Stimulated activated CD4-positive, alpha-beta T cell treated with anti-CD3 and anti-CD28 coated beads, Interleukin-12 subunit alpha, Interleukin-12 subunit beta, amount 100 ng/mL, for 24 hours (primary cell): ENCODE data around the gene DDX1.
A peak's percentile ranks its signal among the peaks of the same experiment; 100 is the strongest.

ENCODE experiments used
- DNase-seq, 2 experiments: peaks; one replicate each; pipeline ENCODE4 v3.0.0-alpha.2; 2020; ENCODE audit warnings: low read depth in 2 of 2

Gene DDX1

DNA sequence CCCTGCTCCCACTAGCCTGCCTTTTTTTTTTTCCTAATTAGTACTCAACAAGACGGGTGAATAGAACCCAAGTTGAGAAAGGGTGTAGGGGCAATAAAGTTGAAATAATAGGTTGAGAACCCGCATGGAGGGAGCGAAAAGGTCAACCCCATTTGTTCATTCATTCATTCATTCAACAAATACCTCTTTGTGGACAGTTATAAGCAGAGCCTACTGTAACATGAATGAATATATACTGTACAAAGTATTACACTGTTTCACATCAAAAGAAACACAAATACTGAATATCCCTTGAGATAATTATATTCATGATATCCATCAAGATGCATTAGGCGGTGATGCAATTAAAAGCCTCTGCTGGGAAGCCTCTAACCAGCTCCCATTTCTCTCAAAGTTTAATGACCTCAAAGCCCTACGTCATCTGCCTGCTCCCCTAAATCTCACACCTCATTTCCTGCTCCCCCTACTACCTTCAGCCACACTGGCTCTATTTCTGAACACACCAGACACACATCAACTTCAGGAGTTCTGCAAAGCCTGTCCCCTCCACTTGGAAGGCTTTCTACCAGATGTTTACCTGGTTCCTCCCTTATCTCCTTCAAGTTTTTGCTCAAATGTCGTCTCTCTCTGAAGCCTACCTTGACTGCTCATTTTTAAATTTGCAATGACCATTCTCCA, 29.2 kb upstream of the DDX1 start:
- no peak for DNase-seq

DNA sequence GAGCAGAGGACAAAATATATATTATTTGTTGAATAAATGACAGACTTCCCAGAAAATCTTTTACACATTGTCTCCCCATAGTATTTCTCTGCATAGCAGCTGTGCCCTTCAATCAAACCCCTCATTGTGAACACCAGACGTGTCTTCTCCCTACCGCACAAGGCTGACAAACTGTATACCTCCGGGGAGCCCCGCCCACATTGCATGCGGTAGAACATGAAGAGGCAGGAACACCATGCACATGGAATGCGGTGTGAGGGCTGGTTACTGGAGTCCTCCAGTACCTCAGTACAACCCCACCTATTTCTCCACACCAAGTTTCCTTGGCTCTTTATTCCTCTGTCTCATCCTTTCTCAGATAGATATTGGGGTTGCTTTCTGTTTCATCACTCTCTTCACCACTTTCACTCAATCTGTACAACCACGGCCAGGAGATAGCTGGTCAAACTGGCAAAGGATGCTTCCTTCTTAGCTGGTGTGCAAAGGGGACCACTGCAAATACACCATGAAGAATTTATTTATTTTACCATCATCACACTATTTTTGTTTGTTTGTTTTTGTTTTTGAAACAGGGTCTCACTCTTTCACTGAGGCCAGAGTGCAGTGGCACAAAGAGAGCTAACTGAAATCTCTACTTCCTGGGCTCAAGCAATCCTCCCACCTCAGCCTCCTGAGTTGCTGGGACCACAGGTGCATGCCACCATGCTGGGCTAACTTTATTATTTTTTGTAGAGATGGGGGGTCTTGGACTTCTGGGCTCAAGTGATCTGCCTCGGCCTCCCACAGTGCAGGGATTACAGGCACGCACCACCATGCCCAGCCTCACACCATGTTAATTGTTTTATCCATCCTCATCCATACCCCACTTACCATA, 28.2 kb upstream of the DDX1 start:
- DNase-seq = no peak

DNA sequence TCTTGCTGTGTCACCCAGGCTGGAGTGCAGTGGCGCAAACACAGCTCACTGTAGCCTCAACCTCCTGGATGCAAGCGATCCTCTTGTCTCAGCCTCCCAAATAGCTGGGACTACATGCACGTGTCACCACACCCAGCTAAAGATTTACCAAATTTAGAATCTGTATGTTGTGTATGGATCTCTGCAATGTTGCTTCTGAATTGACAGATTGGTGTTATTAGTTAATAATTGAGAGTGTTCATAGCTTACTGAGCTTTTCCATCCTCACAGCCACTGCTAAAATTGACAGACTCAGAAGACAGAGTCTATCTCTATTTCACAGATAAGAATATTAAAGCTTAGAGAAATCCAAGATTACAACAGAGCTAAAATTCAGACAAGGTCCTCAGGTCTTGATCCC, 26.3 kb upstream of the DDX1 start:
- DNase-seq = no peak

DNA sequence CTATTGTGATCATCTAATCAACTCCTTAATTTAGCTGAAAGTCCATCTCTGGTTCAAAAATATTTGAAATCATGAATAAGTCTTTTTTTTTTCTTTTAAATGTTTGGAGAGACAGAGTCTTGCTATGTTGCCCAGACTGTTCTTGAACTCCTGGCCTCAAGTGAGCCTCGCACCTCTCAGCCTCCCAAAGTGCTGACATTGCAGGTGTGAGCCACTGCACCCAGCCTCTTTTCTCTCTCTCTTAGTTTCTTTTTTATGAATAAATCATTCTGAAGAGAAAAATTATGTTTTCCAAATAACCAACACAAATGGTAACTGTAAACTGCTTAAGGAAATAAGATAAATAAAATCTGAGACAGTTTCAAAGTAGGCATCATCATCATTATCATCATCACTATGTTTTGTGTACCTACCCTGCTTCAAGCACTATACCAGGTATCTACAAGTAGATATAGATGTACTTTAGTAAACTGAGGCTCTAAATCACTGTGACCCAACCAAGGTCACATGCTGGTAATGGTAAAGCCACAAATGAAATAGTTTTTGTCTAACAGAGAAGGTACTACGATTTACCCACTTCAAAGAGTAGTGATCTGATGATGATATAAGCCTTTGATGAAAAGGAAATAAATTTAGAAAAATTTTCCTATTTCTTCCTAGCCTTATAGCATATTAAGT, 25.5 kb upstream of the DDX1 start:
- no peak for DNase-seq

DNA sequence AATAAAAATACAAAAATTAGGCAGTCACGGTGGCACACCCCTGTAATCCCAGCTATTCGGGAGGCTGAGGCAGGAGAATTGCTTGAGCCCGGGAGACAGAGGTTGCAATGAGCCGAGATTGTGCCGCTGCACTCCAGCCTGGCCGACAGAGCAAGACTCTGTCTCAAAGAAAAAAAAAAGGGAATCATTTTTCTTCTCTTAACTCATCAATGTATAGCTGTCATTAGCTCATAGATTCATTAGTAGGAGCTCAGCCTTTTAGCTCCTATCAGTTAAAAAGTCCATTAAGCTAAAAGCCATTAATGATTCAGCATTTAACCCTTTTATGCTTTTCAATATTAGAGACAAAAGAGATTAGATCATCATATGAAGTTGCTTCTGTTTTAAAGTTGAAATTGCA, 24.8 kb upstream of the DDX1 start:
- DNase-seq = no peak

DNA sequence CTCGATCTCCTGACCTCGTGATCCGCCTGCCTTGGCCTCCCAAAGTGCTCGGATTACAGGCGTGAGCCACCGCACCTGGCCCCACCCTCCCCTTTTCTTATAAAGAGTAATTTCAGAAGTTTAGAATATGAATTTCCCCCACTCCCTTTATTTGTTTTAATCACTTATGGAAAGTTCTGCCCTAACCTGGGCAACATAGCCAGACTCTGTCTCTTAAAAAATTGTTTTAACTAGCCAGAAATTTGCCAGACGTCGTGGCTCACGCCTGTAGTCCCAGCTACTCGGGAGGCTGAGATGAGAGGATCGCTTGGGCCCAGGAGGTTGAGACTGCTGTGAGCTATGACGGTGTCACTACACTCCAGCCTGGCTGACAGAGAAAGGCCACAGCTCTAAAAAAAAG, 22.8 kb upstream of the DDX1 start:
- no peak for DNase-seq

DNA sequence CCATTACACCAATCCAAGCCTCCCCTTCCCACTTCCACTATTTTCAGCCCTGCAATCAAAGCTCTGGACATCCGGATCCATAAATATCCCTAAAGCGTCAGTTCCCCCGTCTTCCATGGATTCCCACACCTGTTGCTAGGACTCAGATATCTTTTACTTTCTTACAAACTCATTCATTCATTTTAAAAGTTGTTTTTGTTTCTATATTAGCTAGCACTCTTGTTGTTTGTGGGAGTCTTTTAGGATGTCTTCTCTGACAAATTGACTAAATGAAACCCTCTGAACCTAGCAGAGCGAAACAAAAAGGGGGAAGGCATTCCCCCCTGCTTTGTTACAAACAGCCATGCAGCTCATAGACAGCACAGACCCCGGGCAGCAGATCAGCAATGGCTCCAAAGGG, 21.6 kb upstream of the DDX1 start:
- no peak for DNase-seq

DNA sequence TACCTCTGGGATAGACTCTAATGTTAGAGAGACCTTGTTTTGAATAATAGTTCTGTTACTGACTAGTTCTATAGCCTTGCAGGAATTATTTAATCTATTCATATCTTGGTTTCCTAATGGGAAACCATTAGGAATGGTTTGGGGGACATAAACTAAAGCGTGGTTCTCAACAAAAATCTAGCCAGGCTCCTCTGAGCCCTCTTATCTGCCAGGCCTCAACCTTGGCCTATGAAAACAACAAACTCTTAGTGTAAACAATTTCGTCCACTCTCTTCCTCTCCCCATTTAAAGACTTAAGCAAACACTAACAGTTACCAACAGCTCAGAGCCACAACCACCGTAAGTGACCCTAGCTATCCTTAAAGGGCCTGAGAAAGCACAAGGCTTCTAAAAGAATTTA, 19.9 kb upstream of the DDX1 start:
- no peak for DNase-seq

DNA sequence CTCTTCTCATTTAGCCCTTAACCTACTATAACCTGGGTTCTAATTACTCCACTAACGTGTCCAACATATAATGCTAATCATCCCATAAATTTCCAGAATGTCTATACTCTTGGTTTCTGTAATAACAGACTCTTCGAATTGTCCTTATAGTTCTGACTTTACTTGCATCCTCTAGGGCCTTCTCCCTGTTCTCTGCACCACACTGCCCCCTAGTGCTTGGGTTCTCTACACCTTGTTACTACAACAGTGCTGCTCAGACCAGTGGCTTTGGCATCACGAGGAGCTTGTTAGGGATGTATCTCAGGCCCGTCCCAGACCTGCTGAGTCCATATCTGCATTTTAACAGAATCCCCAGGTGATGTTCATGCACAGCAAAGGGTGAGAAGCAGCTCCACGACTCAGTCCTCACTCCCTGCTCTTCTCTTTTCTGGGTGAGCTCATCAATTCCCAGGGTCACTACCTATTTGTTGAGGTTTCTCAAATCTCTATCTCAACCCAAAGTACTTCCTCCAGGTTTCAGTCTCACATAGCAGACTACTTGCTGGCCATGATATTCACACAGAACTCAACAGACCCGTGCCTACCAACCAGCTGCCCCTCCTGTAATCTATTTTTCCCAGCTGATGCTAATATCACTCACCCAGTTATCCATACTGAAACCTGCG, 14.5 kb upstream of the DDX1 start:
- peak; percentile 71 to 95 for DNase-seq

DNA sequence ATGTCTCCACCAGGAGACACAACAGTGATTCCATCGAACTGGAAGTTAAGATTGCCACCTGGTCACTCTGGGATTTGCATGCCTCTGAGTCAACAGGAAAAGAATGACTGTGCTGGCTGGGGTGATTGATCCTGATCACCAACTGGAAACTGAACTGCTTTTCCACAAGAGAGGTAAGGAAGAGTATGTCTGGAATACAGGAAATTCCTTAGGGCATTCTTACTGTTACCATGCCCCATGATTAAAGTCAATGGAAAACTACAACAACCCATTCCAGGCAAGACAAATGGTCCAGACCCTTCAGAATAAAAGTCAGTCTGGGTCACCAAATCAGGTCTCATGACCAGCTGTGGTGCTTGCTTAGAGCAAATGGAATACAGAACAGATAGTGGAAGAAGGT, 12.0 kb upstream of the DDX1 start:
- DNase-seq = no peak

DNA sequence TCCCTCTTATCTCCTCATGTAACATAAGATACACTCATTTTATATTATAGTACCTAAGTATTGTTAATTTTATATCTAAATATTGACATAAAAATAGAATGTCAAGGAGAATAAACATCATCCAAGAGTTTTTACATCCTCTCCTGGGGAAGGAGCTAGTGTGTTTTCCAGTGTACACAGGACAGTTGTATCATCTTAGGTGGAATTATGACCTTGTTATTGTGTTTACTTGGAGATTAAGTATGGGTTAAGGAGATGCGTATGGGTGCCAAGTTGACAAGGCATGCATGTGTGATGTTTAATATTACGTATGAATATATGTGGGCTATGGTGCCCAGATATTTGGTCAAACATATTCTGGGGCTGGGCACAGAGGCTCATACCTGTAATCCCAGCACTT, 11.2 kb upstream of the DDX1 start:
- no peak for DNase-seq

DNA sequence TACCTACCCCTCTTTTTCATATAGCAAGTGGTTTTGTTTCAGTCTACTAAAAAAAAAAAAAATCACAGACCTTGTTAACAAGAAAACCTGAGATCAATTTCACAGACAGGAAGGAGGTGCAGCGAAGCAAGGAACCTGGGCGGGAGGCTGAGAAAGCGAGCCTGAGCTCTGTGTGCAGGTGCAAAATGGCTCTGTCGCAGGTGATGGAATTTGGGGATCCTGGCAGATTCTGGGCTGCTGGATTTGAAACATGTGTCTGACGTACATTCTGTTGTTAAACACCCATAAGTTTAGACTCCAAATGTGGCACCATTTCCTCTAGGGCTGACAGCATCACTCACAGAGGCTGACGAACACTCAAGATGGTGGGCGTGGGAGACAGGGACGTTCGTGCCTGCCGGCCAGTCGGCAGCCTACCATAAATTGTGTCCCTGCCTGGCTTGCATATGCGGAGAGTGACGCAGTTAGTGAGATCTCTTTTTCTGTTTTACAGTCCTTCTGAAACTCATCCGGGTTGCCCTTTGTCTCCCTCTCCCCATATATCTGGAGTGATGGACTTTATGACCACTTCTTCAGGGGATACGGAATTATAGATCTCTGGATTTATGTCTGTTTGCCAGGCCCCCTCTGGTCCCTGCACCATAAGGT, 8.8 kb upstream of the DDX1 start:
- DNase-seq = no peak

DNA sequence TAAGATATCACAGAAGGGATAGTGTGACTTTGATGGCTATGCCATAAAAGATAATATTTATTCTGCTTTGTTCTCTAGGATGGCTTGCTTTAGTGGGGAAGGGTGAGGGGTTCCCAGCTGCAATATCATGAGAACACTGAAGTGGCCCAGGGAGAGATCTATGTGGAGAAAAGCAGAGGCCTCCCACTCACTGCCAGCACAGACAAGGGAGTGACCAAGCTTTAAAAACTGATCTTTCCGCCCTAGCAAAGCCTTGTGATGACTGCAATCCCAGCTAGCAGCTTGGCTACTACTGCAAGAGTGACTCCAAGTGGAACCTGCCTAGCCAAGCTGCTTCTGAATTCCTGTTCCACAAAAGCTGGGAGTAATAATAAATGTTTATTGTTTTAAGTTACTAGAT, 7.8 kb upstream of the DDX1 start:
- DNase-seq = no peak

DNA sequence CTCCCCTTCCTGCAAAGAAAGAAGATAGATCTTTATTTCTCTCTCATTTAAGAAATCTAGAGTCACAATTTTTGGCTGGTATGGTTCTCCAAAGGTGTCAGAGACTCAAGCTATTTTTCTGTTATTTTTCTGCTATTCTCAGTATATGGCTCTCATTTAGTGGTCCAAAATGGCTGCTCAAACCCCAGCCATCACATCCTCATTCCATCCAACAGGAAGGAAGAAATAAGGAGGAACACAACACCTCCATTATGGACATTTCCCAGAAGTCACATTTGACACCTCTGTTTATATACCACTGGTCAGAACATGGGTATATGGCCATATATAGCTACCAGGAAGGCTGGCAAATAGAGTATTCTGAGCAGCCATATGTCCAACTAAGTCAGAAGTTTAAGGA, 7.4 kb upstream of the DDX1 start:
- no peak for DNase-seq

DNA sequence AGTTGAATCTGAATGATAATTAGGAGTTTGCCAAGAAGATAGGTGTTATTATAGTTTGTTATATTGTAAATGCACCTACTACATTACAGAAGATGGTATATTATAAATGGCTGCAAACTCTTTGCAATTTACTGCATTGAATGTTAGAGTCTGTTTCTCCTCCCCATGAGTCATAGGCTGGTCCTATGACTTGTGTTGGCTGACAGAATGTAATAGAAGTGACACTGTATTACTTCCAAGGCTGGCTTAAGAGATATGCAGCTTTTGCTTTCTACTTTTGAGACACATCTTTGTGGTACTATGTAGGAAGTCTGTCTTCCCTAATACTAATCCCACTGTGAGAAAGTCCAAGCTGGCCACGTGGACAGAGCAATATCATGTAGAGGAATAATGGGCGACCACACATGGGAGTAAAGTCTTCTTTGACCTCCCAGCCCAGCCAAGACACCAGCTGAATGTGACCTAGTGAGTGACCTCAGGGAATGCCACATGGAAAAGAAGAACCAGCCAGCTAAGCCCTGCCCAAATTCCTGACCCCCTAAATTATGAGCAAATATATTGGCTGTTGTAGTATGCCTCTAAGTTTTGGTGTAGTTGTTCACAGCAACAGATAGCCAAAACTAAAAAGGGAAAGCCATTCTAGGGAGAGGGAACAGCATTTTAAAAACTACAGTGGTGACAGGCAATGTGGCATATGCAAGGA, 6.8 kb upstream of the DDX1 start:
- DNase-seq = no peak

DNA sequence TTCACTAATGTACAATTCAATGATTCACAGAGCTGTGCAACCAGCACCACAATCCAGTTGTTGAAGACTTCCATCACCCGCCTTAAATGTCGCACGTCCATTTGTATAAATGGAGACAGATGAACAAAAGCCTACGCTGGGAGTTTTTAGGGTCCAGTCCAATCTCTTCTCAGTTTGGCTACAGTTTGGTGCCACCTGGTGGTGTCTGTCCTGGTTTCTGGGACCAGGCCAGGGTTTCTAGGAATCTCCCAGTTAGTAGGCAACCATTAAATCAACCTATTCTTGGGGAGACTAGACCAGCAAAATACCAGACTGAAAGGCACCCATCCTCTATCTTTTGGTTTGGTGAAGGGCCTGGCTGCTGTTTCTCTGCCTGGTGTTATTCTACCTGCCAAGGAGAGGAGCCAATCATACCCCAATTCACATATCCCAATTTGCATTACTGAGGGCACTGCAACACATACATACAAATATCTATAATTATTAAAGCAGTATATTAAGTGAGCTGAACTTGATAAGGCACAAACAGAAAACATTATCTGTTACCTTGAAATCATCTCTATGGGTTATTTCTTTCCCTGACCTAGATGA, 3.2 kb upstream of the DDX1 start:
- DNase-seq = peak in 1 of 2 experiments; percentile 19

DNA sequence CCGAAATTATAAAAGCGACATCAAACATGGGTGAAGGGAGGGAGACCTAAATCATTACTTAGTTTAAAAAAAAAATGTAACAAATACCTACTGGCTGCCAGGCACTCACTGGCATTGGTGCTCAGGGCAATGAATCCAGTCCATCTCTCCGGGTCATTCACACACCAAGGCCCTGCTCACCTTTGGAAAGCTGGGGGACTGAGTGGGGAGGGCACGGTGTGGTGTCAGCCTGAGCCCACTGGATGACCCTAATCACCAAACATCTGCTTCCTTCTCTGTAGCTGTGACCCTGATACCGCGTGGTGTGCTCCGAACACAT, 336 bp upstream of the DDX1 start:
- DNase-seq = no peak

DNA sequence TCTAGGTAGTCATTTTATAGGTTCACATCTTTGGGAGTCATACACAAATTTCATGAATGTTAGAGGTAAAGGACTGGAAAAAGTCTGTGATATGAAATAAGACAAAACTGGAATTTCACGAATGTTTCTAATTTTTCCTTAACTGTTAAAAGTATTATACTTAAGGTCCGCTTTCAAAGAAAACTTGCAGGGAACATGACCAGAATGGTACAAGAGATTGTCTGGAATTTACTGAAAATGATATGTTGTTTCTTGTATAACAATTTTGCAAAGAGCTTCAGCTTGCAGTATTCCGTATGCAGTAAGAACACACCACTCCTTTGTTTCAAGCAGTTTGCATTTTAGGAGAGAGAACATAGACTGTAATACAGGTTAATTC, 1.6 kb downstream of the DDX1 start:
- no peak for DNase-seq

DNA sequence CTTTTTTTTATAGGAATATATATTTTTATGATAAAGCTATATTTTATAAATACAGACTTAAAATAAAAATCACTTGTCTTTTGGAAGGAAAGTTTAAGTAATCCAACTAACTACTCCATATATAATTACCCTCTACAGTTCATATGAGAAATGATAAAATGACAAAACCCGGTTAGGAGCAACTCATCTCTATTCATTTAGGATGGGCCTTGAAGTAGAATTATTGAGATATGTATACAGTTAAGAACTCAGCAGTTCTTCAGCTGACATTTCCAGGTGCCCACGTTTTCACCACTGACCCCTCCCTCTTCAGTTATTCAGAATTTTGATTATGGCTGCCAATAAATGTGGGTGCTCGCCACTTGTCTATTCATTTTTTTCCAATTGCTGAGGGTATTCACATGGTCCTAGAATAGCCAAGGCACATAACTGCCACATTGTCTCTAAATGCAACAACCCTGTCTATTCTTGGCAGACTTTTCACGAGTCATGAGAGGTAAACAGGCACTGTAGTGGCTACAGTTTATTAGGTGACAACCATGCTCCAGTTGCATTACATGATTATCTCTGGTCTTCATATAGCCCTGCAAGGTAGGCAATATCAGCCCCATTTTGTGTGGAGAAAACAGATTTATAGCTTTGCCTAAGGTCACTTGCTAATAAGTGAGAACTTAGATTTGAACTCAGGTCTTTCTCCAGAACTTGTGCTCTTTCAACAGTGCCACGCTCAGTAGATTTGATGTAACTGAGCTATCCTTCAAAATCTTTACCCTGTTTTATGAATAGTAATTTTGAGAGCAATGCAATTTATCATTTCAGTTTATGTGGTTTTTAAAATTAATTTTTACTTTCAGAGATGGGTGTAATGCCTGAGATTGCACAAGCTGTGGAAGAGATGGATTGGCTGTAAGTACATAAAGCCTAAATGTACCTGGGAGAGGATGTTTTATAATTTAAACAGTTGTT, 2.9 kb downstream of the DDX1 start:
- no peak for DNase-seq
